H1 (cell line): ENCODE results near the gene IGFL2. TPM values are rescaled to one million over a fixed set of nuclear protein-coding genes. Genes with fewer than 3 reads are reported as not detected.

Experiments
- CTCF ChIA-PET: fragments of 300-600 bp; sonication (Branson Sonifier 250); formaldehyde crosslinking; loops from one replicate; lab custom pipeline; 2021; ENCODE audit not compliant: partially characterized antibody; lab: Charles Lee
- POLR2A ChIA-PET: fragments of 300-600 bp; sonication (Branson Sonifier 250); formaldehyde crosslinking; loops from one replicate; lab custom pipeline; 2021; ENCODE audit warnings: inconsistent platforms; ENCODE audit not compliant: partially characterized antibody; lab: Charles Lee
- DNase-seq, 2 experiments: peaks; one replicate each; pipeline versions ENCODE4 v3.0.0 to v3.0.0-alpha.2; 2010 to 2022; ENCODE audit warnings: low spot score in 2 of 2, low read depth in 1 of 2, mixed read lengths in 1 of 2
- FAIRE-seq: peaks from 2 replicates; lab custom pipeline; 2011; peaks lifted over from hg19 to GRCh38; lab: Jason Lieb, UNC
- H2AFZ ChIP-seq: 2 replicates; pipeline ENCODE4 v1.8.1; 2012; ENCODE audit warnings: low read length, inconsistent platforms
- H2AK5ac ChIP-seq: 2 replicates; pipeline ENCODE4 v1.6.1; 2013; ENCODE audit warnings: low read depth, low read length
- H2BK120ac ChIP-seq: replicated peaks from 2 replicates; pipeline ENCODE3; 2013; ENCODE audit warnings: low read depth, low read length, inconsistent platforms
- H2BK12ac ChIP-seq: 2 replicates; pipeline ENCODE4 v1.6.1; 2013; ENCODE audit warnings: low read depth, low read length
- H2BK15ac ChIP-seq: 2 replicates; pipeline ENCODE4 v1.6.1; 2013; ENCODE audit warnings: low read length
- H2BK20ac ChIP-seq: 2 replicates; pipeline ENCODE4 v1.6.1; 2013; ENCODE audit warnings: low read length
- H2BK5ac ChIP-seq: 2 replicates; pipeline ENCODE4 v1.6.1; 2013; ENCODE audit warnings: low read depth, low read length
- H3K14ac ChIP-seq: 2 replicates; pipeline ENCODE4 v1.6.1; 2013; ENCODE audit warnings: inconsistent platforms; ENCODE audit not compliant: insufficient read length
- H3K18ac ChIP-seq: 2 replicates; pipeline ENCODE4 v1.6.1; 2013; ENCODE audit warnings: low read length; ENCODE audit errors: extremely low read depth
- H3K23ac ChIP-seq: 2 replicates; pipeline ENCODE4 v1.6.1; 2013; ENCODE audit warnings: inconsistent platforms; ENCODE audit not compliant: insufficient read length
- H3K23me2 ChIP-seq: 2 replicates; pipeline ENCODE4 v1.6.1; 2013; ENCODE audit warnings: low read depth, low read length
- H3K27ac ChIP-seq: 2 replicates; pipeline ENCODE4 v1.6.1; 2011; ENCODE audit warnings: low read depth, low read length, inconsistent platforms
- H3K27me3 ChIP-seq, 4 experiments: replicated peaks in 1 of 4; 1 replicate in 1 of 4; 2 replicates in 3 of 4; pipeline versions ENCODE4 v1.6.1 to v1.8.1; 2011 to 2013; ENCODE audit warnings: low read length in 3 of 4, mild to moderate bottlenecking in 3 of 4, inconsistent platforms in 2 of 4, mixed read lengths in 2 of 4, moderate library complexity in 1 of 4; ENCODE audit not compliant: control insufficient read depth in 3 of 4, insufficient read depth in 3 of 4; ENCODE audit errors: extremely low read depth in 1 of 4
- H3K36me3 ChIP-seq, 4 experiments: 2 replicates each; pipeline versions ENCODE4 v1.6.1 to v1.8.1; 2011 to 2013; ENCODE audit warnings: mild to moderate bottlenecking in 4 of 4, low read length in 3 of 4, moderate library complexity in 2 of 4, control low read depth in 1 of 4, inconsistent platforms in 1 of 4; ENCODE audit not compliant: insufficient read depth in 4 of 4, control insufficient read depth in 2 of 4
- H3K4ac ChIP-seq: replicated peaks from 2 replicates; pipeline ENCODE3; 2013; ENCODE audit warnings: low read length, low read depth, mixed read lengths, inconsistent platforms; ENCODE audit not compliant: insufficient read length
- H3K4me1 ChIP-seq, 4 experiments: replicated peaks in 1 of 4; 1 replicate in 1 of 4; 2 replicates in 3 of 4; pipeline versions ENCODE4 v1.6.1 to v1.8.1; 2011 to 2013; ENCODE audit warnings: low read length in 3 of 4, inconsistent platforms in 2 of 4, mixed read lengths in 1 of 4; ENCODE audit not compliant: insufficient read depth in 4 of 4, control insufficient read depth in 3 of 4
- H3K4me2 ChIP-seq, 2 experiments: 2 replicates each; pipeline versions ENCODE4 v1.6.1 to v1.8.1; 2011 to 2013; ENCODE audit warnings: low read depth in 2 of 2, low read length in 2 of 2, control low read depth in 1 of 2, inconsistent platforms in 1 of 2, mild to moderate bottlenecking in 1 of 2; ENCODE audit not compliant: insufficient read depth in 1 of 2
- H3K4me3 ChIP-seq, 4 experiments: fragments of 200-600, 300-600 bp in 1 of 4; sonication (generic), shearing (Covaris generic), sonication (Bioruptor Twin) in 1 of 4; 2 replicates each; pipeline versions ENCODE4 v1.5.1 to v1.8.1; 2011 to 2016; ENCODE audit warnings: low read length in 4 of 4, low read depth in 3 of 4, control low read depth in 2 of 4, inconsistent platforms in 2 of 4, mild to moderate bottlenecking in 2 of 4, mixed read lengths in 1 of 4, moderate library complexity in 1 of 4; ENCODE audit not compliant: insufficient read depth in 2 of 4; ENCODE audit errors: extremely low read depth in 1 of 4
- H3K56ac ChIP-seq: replicated peaks from 2 replicates; pipeline ENCODE3; 2013; ENCODE audit warnings: low read depth, mild to moderate bottlenecking, mixed read lengths, low read length, inconsistent platforms; ENCODE audit not compliant: insufficient read length
- H3K79me1 ChIP-seq: 2 replicates; pipeline ENCODE4 v1.6.1; 2013; ENCODE audit warnings: low read depth, low read length, control low read depth
- H3K79me2 ChIP-seq, 2 experiments: 2 replicates each; pipeline versions ENCODE4 v1.6.1 to v1.8.1; 2012 to 2013; ENCODE audit warnings: low read length in 2 of 2, mild to moderate bottlenecking in 2 of 2, inconsistent platforms in 1 of 2; ENCODE audit not compliant: insufficient read depth in 2 of 2, control insufficient read depth in 1 of 2
- H3K9ac ChIP-seq, 4 experiments: replicated peaks in 1 of 4; 1 replicate in 1 of 4; 2 replicates in 3 of 4; pipeline versions ENCODE4 v1.6.1 to v1.8.1; 2011 to 2013; ENCODE audit warnings: low read depth in 3 of 4, low read length in 3 of 4, control low read depth in 2 of 4, mild to moderate bottlenecking in 2 of 4, moderate library complexity in 2 of 4, inconsistent platforms in 1 of 4; ENCODE audit errors: extremely low read depth in 1 of 4
- H3K9me3 ChIP-seq, 2 experiments: 2 replicates each; pipeline versions ENCODE4 v1.6.1 to v1.8.1; 2012 to 2013; ENCODE audit warnings: mild to moderate bottlenecking in 2 of 2, moderate library complexity in 2 of 2, control low read depth in 1 of 2, inconsistent platforms in 1 of 2, low read depth in 1 of 2, low read length in 1 of 2, mixed read lengths in 1 of 2; ENCODE audit not compliant: insufficient read depth in 2 of 2
- H4K20me1 ChIP-seq, 2 experiments: replicated peaks in 1 of 2; 2 replicates each; pipeline versions ENCODE3 to v1.8.1; 2011 to 2013; ENCODE audit warnings: inconsistent platforms in 2 of 2, low read length in 2 of 2, mild to moderate bottlenecking in 1 of 2; ENCODE audit not compliant: insufficient read depth in 2 of 2, control insufficient read depth in 1 of 2
- H4K5ac ChIP-seq: 2 replicates; pipeline ENCODE4 v1.6.1; 2013; ENCODE audit warnings: low read length, low read depth, mixed read lengths, inconsistent platforms; ENCODE audit not compliant: insufficient read length
- H4K8ac ChIP-seq: 2 replicates; pipeline ENCODE4 v1.8.0; 2013; ENCODE audit warnings: mild to moderate bottlenecking, moderate library complexity, low read length, inconsistent platforms; ENCODE audit not compliant: insufficient read depth; ENCODE audit errors: extremely low read depth
- H4K91ac ChIP-seq: replicated peaks from 2 replicates; pipeline ENCODE3; 2013; ENCODE audit warnings: low read length, mixed read lengths, inconsistent platforms; ENCODE audit not compliant: insufficient read length
- CTBP2 ChIP-seq: IDR thresholded peaks from 2 replicates; pipeline ENCODE4 v1.7.0; 2011; ENCODE audit warnings: borderline replicate concordance, mild to moderate bottlenecking, moderate library complexity, mixed read lengths, low read length; ENCODE audit not compliant: insufficient read depth, insufficient read length
- CTCF ChIP-seq, 3 experiments: IDR thresholded peaks; 1 replicate in 2 of 3; 2 replicates in 1 of 3; pipeline versions ENCODE4 v1.5.1 to v1.6.1; 2011; ENCODE audit warnings: low read length in 3 of 3, mild to moderate bottlenecking in 3 of 3, inconsistent platforms in 2 of 3, low read depth in 1 of 3, moderate library complexity in 1 of 3; ENCODE audit not compliant: insufficient read depth in 1 of 3; ENCODE audit errors: control extremely low read depth in 1 of 3
- E2F6 ChIP-seq: IDR thresholded peaks from 2 replicates; pipeline ENCODE4 v1.6.1; 2012; ENCODE audit warnings: inconsistent platforms
- EGR1 ChIP-seq: IDR thresholded peaks from 2 replicates; pipeline ENCODE4 v1.6.1; 2011; ENCODE audit warnings: low read depth, low read length, borderline replicate concordance
- MAX ChIP-seq: IDR thresholded peaks from 2 replicates; pipeline ENCODE4 v1.6.1; 2012; ENCODE audit warnings: inconsistent platforms
- POU5F1 ChIP-seq: IDR thresholded peaks from 2 replicates; pipeline ENCODE4 v1.6.1; 2011; ENCODE audit warnings: low read depth, mild to moderate bottlenecking, low read length, moderate library complexity
- RFX5 ChIP-seq: IDR thresholded peaks from 2 replicates; pipeline ENCODE4 v1.6.1; 2011; ENCODE audit warnings: low read depth, low read length, improper control_type of control experiment, borderline replicate concordance
- SAP30 ChIP-seq: fragments of 300-600 bp; sonication (generic); IDR thresholded peaks from 2 replicates; pipeline ENCODE4 v1.7.1; 2012; ENCODE audit warnings: low read length, moderate library complexity, mild to moderate bottlenecking, inconsistent platforms; ENCODE audit not compliant: insufficient read depth, insufficient replicate concordance
- WGBS, 2 experiments: shearing (Covaris generic) in 1 of 2; methylation state at CpG; one replicate each; pipeline versions ENCODE4 v1.1.6 to v1.1.7; 2013 to 2015; ENCODE audit warnings: low lambda C conversion rate in 2 of 2, mixed read lengths in 2 of 2, inconsistent platforms in 1 of 2, low coverage in 1 of 2, missing lambda C conversion rate in 1 of 2; ENCODE audit not compliant: insufficient replicate concordance in 2 of 2, insufficient coverage in 1 of 2, insufficient read length in 1 of 2; ENCODE audit errors: extremely low coverage in 1 of 2, missing lambda C conversion rate in 1 of 2; 5-methylcytosine and 5-hydroxymethylcytosine counted together
- polyA plus RNA-seq, 7 experiments: library from polyadenylated mRNA; depleted of rRNA in 3 of 7; stranded (reverse) in 5 of 7; unstranded in 2 of 7; fragments of >200 nt in 5 of 7; fragments of 200-250 nt in 2 of 7; gene quantifications; 1 replicate in 5 of 7; 2 replicates in 1 of 7; 4 replicates in 1 of 7; pipeline versions ENCODE4 v1.2.1 to v1.2.3, GENCODE V29; 2011 to 2013; ENCODE audit warnings: missing spikeins in 2 of 7, mixed read lengths in 2 of 7
- total RNA-seq: library from RNA; stranded (reverse); fragmentation: NEBNext Ultra II Directional; extraction: Animal tissue kit (Norgen Biotek cat#: 25700); gene quantifications from 2 replicates; pipeline ENCODE4 v1.2.1, GENCODE V29; 2021

The IGFL2 gene
- total and polyA plus RNA-seq, 2 of the 8 experiments (the other 6 are each of a cell fraction or from before 2014, with no cell fraction given), result not detected

GRCh38 chr19:46179076-46179759 is 31.2 kb downstream of the IGFL2 start:
- DNase-seq (no peak), FAIRE-seq (no peak)
- H2AK5ac ChIP-seq, result no peak overlapping the region
- no peaks in the 10 kb centered on the region for H3K4me1 ChIP-seq
- H3K79me1 ChIP-seq, result no peaks in the 10 kb centered on the region
- H2BK120ac ChIP-seq, result no peak overlapping the region
- H3K4ac ChIP-seq, result no peak overlapping the region
- no peak overlapping the region for H2BK20ac ChIP-seq
- no peak overlapping the region for H4K91ac ChIP-seq
- no peak overlapping the region for H3K4me2 ChIP-seq
- no peak overlapping the region for H2BK15ac ChIP-seq
- no peak overlapping the region for H3K4me3 ChIP-seq
- 0 out of 2 replicates have a peak overlapping the region, but pooled peaks have one; percentile 60 for H2BK12ac ChIP-seq
- no peaks in the 10 kb centered on the region for H3K36me3 ChIP-seq
- no peak overlapping the region for H3K14ac ChIP-seq
- peak overlapping the region; percentile 86; the same call in 1 of the 2 replicates for H4K8ac ChIP-seq
- H2BK5ac ChIP-seq, result no peak overlapping the region
- no peak overlapping the region for H3K18ac ChIP-seq
- no peaks in the 10 kb centered on the region for H3K9me3 ChIP-seq
- no peak overlapping the region for H4K5ac ChIP-seq
- no peaks in the 10 kb centered on the region for H3K27me3 ChIP-seq
- H3K23me2 ChIP-seq, result no peaks in the 10 kb centered on the region
- H3K27ac ChIP-seq, result no peak overlapping the region
- 83% methylated on average over 9 of the region's 9 CpGs; no CpG with 5 or more reads in 1 of the 2 experiments for WGBS, 2 experiments
- no peak overlapping the region for H3K23ac ChIP-seq
- H3K9ac ChIP-seq, result no peak overlapping the region
- H2AFZ ChIP-seq, result no peak overlapping the region
- H3K79me2 ChIP-seq, result no peaks in the 10 kb centered on the region
- H3K56ac ChIP-seq, result no peak overlapping the region
- H4K20me1 ChIP-seq, result no peaks in the 10 kb centered on the region
- ChIA-PET POLR2A (interaction anchor here (1.0 kb wide), 1 partner anchor 17 kb away, joined by 3 read pairs; no protein-coding TSS in a partner anchor), CTCF (interaction anchor here (0.6 to 3.9 kb wide), 9 partner anchors 9 to 364 kb away, joined by 3 to 28 read pairs (median 3); no protein-coding TSS in a partner anchor)
- TF ChIP-seq SAP30 (no peak), MAX (no peak), EGR1 (no peak), POU5F1 (no peak), RFX5 (no peak), CTCF (IDR thresholded peaks at IDR 0.05; ENCODE audit: control extremely low read depth in 1 of 3, insufficient read depth in 1 of 3, low read depth in 1 of 3, low read length in 3 of 3) (no peak), CTBP2 (no peak), E2F6 (no peak)
